Right renal pelvis (tissue), 4 donors: ENCODE results near the gene TAF1C. TPM values are rescaled to one million over a fixed set of nuclear protein-coding genes. Genes with fewer than 3 reads are reported as not detected.

Experiments used
- DNase-seq, 4 donors: peaks; one replicate each; pipeline ENCODE4 v3.0.0-alpha.2; 2013; ENCODE audit warnings: low read depth in 4 of 4, low spot score in 3 of 4, missing footprints in 1 of 4
- polyA plus RNA-seq, 4 donors: library from polyadenylated mRNA; unstranded; fragments of 120-200 nt; gene quantifications; one replicate each; pipeline ENCODE4 v1.2.1, GENCODE V29; 2013; ENCODE audit not compliant: insufficient read length in 4 of 4

Gene TAF1C
- polyA plus RNA-seq, 4 donors, result 30.7 to 47.6 (median 40.2) TPM

DNA sequence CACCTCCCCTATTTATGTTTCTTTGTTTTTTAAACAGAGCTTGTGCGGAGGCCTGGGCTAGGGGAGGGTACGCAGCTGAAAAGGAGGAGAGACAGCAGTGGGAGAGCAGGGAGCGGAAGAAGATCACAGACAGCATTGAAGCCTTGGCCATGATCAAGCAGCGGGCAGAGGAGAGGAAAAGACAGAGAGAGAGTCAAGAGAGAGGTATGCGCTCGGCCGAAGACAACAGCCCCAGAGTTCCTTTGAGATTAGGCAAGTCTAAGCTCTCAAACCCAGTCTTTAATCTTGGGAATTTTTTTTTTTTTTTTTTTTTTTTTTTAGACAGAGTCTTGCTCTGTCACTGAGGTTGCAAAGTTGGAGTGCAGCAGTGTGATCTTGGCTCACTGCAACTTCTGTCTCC, 21.1 kb downstream of the TAF1C start:
- DNase-seq, result no peak

DNA sequence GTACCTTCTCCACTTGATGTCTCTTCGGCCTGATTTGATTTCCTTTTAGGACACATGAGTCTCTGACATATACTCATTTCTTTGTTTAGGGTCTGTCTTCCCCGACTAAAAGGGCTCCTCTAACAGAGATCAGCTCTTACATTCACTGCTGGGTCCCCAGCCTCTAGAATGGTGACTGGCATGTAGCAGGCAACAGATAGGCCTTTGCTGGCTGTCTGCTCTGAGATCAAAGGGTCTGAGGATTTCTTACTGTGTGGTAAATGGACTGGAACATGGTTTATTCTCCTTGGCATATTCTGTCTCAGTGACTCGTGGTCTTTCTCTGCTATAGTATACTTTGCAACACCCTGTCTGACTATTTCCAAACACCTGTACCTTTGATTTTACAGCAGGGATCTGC, 25.1 kb downstream of the TAF1C start:
- DNase-seq, result no peak

DNA sequence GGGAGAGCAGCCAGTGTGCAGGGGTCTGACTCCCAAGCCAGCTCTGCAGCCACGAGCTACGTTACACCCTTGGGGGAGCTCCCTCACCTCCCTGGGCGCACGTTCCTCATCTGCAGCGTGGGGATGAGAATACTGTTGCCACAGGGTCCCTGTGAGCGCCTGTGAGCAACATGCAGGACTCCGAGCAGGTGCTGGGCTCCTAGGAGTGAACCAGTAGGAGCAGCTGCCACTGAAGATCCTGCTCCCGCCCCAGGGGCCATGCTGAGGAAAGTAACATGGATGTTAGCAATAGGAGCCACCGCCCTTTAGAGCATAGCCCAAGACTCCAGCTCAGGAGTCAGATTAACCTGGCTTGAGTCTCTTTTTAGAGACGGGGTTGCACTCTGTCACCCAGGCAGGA, 25.8 kb downstream of the TAF1C start:
- no peak for DNase-seq

DNA sequence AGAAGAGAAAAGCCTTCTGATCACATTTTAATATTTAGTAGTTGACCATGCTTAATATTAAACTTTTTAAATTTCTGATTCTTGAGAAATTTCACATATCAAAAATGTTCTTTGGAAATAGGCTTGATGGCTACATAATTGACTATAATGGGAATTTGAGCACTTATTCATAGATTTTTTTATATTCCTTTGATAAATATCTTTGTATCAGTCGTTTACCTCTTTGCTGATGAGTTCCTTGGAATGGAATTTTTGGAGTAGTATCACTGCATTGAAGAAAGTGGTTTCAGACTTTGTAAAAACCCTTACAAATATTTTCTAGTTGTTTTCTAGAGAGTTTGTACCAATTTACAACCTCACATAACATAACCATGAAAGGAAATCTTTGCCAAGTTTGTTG, 27.1 kb downstream of the TAF1C start:
- DNase-seq, result no peak

DNA sequence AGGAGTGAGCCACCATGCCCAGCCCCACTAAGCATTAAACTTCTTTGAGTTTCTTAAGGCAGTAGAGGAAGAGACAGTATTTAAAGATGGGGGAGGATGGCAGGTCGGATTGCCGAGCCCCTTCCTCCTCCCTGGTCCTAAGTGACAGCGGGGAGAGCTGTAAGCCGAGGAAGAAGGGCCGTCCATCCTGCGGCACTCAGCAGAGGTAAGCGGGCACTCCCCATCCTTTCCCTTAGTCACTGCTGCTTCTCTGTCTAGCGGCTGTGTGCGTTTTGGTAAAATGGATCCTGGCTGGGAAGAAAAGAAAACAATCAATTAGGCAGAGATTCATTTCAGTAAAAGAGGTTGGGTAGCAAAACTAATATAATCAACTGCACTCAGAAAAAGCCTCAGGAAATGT, 27.9 kb downstream of the TAF1C start:
- no peak for DNase-seq

DNA sequence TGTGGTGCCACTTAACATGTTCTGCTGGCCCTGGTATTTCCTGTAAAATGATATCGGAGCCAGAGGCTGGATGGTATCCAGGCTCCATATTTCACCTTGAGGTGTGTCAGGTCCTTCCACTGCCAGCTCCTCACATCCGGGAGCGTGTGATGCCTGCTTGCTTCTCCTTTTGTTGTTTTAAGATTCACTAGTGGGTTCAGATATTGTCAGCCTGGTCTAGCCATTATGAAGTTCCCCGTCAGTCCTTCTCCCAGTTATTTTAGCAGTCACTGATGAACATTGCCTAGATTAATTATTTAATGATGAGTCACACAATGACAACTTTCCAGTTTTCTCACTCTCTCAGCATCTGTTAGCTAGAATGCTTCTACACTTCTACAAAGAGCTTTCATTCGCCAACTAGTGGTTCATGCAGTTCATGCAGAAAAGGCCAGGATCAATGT, 30.5 kb downstream of the TAF1C start:
- no peak for DNase-seq

DNA sequence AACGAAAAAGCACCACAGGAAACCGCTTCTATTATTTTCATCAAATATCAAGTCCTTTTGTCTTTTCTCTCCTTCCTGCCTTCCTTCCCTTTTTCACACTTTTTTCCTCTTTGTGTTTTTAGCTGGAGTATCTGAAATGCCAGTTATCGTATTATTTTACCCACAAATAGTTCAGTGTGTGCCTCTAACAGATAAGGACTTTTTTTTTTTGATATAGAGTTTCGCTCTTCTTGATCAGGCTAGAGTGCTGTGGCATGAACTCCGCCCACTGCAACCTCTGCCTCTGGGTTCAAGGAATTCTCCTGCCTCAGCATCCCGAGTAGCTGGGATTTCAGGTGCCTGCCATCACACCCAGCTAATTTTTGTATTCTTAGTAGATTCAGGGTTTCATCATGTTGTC, 31.1 kb downstream of the TAF1C start:
- no peak for DNase-seq

DNA sequence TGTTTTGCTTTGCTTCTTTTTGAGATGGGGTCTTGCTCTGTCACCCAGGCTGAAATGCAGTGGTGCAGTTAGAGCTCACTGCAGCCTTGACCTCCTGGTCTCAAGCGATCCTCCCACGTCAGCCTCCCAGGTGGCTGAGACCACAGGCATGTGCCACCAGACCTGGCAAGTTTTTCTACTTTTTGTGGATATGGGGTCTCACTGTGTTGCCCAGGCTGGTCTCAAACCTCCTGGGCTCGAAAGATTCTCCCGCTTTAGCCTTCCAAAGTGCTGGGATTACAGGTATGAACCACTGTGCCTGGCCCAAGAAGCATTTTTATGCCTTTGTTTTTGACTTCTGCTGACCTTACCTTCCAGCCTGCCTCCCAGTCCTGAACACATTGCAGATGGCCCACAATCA, 31.6 kb downstream of the TAF1C start:
- DNase-seq, result no peak

DNA sequence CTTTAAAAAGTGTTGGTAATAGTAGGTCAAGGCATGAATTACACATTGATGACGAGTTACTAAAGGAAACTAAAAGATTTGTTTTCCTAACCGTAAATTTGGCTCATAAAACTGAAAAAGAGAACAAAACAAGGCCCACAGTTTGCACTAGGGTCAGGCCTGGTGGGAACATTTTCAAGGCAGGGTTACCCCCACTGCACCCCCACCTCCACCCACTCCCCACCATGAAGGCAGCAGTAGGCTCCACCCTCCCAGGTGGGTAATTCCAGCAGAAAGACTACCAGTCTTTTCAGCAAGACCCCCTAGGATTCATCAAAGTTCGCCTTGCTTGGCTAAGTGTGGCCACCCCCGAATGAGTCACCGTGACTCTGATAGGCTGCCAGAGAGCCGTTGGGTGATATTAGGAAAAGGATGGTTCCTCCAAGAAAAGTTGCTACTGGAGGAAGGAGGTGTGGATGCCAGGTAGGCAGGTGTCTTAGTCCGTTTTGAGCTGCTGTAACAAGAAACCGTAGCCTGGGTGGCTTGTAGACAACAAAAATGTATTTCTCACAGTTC, 33.1 kb downstream of the TAF1C start:
- DNase-seq, result no peak

DNA sequence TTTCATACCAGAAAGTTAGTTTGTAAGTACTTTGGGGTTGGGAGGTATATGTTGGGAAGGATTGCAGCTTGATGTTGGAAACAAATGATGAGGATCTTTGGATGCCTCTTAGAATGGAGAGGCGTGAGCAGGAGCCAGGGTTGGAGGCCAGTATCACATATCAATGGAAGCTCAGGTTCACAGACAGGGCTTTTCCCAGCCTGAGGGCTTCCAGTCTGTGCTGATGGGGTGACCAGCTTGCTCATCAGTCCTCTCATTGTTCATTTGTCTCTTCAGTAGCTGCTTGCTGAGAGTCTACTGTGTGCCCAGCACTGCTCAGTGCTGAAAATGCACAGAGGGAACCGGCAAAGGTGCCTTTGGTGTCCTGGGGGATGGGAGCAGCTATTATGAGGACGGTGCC, 35.9 kb downstream of the TAF1C start:
- no peak for DNase-seq

DNA sequence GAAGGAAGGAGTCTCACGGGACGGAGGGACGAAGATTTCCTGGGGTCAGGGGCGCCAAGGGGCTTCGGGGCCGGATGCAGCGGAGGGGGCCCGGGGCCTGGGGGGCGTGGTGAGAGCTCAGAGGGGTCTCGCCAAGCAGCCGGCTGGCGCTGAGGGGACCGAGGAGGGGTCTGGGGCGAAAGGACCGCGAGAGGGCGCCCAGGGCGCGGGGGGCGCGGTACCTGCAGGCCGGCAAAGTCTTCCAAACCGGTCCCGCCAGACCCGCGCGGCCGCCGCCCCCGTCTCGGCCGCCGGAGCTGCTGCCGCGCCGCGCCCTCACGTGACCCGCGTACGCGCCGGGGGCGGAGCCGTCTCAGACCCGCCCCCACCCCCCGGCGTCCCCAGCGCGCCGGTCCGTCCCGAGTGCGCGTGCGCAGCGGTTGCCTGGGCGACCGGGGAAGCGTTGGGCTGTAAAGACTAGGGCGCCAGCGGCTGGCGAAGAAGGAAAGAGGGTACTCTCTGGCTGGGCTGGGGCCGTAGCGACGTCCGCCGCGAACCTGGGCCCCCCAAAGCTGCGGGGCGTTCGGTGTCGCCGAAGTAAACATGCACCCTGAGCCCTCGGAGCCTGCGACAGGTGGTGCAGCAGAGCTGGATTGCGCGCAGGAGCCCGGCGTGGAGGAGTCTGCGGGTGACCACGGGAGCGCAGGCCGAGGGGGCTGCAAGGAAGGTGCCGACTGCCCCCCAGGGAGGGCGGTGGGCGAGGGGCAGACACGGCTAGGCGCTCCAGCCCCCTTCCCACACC, 41.8 kb downstream of the TAF1C start, which contains the start of the genes DNAAF1 and HSDL1:
Gene DNAAF1, plus strand, starts transcription at position 450 of the 781 bp plus-strand sequence. Its CDS starts 133 bp downstream, at position 583.
Gene HSDL1, minus strand, starts transcription at position 319 of the 781 bp plus-strand sequence. CDS start 13,856 bp downstream, outside the sequence.
- DNase-seq, result peak; percentile 85 to 89 (median 87)

DNA sequence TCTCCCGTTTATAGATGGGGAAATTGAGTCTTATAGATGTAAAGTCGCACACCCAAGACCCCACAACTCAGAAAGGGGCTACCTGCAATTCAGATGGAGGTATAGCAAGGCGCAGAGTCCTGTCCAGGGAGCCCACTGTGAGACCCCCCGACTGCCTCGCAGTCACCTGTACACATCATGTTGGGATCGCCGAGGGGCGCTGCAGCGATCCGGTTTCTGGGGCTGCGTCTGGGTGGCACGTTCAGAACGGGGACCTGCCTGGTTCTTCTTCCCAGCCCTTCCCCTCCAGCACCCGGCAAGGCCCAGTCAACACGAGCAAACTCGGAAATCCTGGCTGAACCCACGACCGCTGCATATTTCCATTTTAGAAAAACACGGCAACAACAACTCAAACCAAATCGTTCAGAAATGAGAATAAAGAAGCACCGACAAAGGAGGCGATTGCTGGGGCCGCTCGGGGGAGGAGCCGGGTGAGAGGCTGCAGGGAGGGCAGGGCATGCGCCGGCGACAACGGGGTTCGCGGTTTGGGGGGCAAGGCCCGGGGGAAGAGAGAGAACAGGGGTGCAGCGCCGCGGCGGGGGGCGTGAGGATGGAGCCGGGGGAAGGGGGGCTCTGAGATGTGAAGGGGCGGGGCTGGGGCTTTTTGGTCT, 42.5 kb downstream of the TAF1C start:
- no peak for DNase-seq

DNA sequence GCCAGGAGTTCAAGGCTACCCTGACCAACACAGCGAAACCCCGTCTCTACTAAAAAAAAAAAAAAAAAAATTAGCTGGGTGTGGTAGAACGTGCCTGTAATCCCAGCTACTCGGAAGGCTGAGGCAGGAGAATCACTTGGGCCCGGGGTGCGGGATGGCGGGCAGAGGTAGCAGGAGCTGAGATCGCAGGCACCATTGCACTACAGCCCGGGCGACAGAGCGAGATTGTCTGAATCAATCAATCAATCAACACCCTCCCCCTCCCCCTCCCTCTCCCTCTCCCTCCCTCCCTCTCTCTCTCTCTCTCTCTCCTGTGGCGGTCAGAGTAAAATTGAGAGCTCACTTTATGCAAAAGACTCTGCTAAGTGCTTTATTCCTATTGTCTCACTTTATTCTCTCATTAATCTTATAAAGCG, 43.1 kb downstream of the TAF1C start:
- DNase-seq, result no peak

DNA sequence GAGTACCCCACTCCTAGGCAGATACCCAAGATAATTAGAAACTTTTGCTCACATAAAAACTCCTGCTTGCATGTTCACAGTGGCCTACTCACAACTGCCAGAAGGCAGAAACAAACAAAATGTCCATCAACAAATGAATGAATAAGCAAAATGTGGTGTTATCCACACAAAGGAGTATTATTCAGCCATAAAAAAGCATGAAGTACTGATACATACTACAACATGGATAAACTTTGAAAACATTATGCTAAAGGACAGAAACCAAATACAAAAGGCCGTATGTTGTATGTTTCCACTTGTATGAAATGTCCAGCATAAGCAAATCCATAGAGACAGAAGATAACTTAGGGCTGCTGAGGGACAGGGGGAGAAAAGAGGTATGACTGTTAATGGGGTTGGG, 43.8 kb downstream of the TAF1C start:
- no peak for DNase-seq

DNA sequence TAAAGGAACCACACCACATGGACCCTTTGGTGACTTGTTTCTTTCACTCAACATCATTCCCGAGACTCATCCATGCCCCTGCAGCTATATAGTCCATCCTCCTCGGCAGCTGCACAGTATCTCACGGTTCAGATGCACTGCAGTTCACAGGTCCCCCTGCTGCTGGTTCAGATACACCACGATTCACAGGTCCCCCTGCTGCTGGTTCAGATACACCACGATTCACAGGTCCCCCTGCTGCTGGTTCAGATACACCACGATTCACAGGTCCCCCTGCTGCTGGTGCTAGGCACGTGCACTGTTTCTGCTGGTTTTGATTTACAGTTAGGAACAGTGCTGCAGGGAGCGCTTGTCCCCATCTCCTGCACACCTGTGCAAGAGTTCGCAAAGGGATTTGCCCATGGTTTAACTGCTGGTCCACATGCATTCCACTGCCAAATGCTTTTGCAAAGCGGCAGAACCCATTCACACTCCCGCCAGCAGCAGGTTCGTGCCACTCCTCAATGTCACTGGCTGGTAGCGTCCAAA, 45.6 kb downstream of the TAF1C start:
- no peak for DNase-seq

DNA sequence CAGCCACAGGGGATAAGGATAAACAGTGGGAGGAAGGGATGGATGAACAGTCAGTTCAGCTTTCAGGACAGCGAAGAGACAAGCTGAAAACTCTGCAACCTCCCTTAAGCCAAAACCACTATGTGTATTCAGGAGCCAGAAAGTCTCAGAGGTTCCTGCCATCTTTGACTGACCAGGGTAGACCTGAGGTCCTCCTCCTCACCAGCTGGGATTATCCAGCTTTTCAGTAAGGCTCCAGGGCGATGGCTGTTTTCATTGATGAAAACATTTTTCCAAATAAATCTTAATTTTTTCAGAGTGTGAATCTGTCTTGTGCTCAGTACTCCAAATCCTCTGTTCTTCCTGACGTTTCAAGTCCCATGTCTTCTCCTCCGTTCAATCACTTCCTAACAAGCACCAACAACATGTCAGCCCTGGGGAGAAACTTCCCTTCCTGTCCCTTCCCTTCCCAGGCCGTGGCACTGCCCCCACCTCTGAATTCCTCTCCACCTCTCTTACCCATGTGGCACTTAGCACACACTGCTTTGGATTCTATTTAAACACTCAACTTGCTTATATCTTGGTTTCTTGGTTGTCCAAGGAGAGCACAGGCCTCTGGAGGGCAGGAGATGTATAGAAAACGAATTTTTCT, 47.1 kb downstream of the TAF1C start:
- DNase-seq, result no peak

DNA sequence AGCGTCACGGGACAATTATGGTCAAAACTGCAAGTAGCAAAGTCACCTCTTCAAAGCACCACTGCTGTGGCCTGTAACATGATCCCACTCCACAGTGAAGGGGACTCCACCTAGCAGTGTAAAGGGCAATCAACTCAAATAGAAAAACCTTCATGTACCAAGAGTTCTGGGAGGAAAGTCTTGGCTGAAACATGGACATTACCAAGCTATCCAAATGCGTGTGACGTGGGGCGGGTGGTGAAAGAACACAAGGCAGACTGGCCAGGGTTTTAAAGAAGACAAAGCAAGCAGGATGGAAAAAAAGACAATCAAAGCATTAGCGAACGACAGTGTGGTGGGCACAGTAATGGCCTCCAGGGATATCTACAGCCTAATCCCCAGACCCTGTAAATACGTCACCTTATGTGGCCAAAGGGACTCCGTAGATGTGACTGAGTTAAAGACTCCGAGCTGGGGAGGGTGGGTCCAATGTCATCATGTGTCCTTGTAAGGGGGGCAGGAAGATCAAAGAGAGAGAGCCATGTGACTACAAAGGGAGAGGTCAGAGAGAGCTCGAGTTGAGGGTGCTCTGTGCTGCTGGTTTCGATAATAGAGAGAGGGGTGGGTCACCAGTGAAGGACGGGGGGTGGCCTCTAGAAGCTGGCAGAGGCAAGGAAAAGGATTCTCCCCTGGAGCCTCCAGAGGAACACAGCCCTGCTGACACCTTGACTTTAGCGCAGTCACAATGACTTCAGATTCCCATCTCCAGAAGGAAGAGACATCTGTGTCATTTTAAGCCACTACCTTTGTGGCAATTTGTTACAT, 47.8 kb downstream of the TAF1C start:
- no peak for DNase-seq

DNA sequence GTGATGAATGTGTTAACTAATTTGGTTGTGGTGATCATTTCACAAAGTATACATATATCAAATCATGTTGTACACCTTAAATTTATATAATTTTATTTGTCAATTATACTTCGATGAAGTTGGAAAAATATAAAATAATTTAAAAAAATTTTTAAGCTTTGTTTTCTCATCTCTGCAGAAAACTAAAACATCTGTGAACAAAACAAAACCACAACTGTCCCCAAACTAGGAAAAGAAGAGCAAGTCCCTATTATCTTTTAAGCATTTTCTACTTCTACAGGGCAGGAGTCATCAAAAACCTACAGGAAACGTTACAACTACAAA, 48.4 kb downstream of the TAF1C start:
- DNase-seq, result no peak

DNA sequence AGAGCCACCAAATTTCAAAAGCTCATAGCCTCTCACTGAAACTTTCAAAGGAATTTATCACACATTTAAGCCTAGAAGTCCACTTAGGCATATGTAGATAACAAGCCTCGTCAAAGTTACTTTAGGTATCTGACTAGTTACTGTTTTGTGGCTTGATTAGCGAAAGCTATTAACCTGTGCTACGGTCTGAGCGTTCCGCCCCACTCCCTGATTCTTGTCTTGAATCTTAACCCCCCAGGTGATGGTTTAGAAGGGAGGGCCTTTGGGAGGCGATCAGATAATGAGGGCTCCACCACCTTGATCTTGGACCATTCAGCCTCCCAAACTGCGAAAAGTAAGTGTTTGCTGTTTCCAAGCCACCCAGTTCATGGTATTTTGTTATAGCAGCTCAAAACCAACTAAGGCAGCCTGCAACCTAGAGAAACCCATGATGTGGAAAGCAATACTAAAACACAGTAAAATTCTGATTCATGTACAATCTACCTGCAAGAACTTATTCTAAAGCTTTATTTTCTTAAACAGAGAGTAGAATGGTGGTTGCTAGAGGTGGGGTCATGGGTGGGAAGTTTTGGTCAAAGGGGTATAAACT, 49.0 kb downstream of the TAF1C start:
- DNase-seq, result no peak

DNA sequence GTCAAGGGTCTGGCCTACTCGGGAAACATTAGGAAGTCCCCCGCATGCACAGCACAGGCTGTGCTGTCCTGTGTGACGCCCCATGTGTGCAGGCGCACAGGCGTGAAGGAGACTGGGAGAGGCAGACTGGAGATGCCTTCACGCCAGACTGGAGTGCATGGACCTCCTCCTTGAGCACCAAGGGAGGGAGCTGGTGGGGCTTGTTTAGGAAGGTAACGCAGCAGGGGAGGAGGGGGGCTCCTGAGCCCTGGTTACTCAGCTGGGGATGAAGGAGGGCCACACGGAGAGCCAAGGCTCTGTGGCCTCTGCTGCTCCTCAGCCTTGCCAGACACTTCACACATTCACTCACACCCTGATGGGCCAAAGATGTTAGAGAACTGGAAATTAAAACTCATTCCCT, 49.6 kb downstream of the TAF1C start:
- no peak for DNase-seq
